Activated CD8-positive, alpha-beta memory T cell treated with anti-CD3 and anti-CD28 coated beads, Interleukin-2, amount 10 ng/mL, durations not matched to agents 7 days and 5 days (primary cell): ENCODE results near the gene NR1H2. TPM values are rescaled to one million over a fixed set of nuclear protein-coding genes. Genes with fewer than 3 reads are reported as not detected.
"Not testable (repeated sequence)": the region's sequence is repeated elsewhere in the genome, so short reads cannot be mapped to it uniquely, and the experiment has no call there.

Source experiments
- ATAC-seq: fragments of 150-1000 bp; cut with Tn5 transposase; one replicate; pipeline ENCODE4 v1.10.0; 2021; ENCODE audit warnings: moderate library complexity
- CTCF ChIA-PET: fragments of 350-600 bp; sonication (Branson Sonifier 250); formaldehyde crosslinking; loops from one replicate; lab custom pipeline; 2021; ENCODE audit warnings: antibody characterized with exemption; lab: Charles Lee
- DNase-seq: peaks from one replicate; pipeline ENCODE4 v3.0.0-alpha.2; 2020
- H3K27ac Mint-ChIP-seq: one replicate; pipeline ENCODE4 v1.8.0; 2021; ENCODE audit warnings: mild to moderate bottlenecking, mixed read lengths
- H3K27me3 Mint-ChIP-seq: one replicate; pipeline ENCODE4 v1.8.0; 2021; ENCODE audit warnings: mixed read lengths
- H3K36me3 Mint-ChIP-seq: one replicate; pipeline ENCODE4 v1.8.0; 2021; ENCODE audit warnings: mild to moderate bottlenecking, mixed read lengths
- H3K4me1 Mint-ChIP-seq: one replicate; pipeline ENCODE4 v1.8.0; 2021; ENCODE audit warnings: mixed read lengths
- H3K4me3 Mint-ChIP-seq: one replicate; pipeline ENCODE4 v1.8.0; 2021; ENCODE audit warnings: mild to moderate bottlenecking, moderate library complexity, mixed read lengths
- H3K9me3 Mint-ChIP-seq: one replicate; pipeline ENCODE4 v1.8.0; 2022; ENCODE audit warnings: low read depth, mixed read lengths
- total RNA-seq, 2 experiments: library from RNA; stranded (reverse); gene quantifications; one replicate each; pipeline ENCODE4 v1.2.3, GENCODE V29; 2021

The NR1H2 gene
- total RNA-seq, 2 experiments from 2014 or later = 62.2 to 69.8 TPM

DNA sequence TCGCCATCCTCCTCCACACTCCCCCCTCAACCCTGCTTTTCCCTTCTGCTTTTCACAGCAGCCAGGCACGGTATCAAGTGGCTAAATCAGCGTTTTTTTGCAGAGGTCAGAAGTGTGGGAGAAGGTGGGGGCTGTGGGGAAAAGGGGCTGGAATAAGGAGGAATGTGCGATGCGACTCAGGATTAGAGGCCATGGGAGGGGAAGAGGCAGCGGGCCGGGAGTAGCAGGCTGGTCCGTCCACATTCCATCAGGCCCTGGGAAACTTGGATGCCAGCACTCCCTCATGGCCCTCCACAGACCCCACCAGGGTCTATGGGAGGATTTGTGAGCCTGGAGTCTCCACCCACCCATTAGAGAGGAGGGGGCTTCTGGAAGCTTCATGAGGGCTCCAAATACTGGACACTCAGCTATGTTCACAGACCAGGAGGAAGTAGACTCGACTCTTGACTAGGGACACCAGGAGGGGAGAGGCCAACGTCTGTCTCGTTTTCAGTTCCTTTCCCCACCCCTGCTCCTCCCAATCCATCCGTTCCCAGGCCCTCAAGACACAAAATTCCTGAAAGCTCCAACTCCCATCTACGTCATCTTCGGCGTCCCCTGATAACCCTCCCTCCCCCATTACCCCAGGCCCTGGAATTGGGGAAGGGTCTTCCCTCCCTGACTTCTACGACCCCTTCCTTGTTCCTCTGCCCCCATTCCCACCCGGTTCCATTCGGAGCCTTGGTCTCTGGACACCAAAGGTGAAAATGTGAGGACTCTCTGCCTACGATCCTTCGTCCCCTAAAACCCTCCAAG, 43.8 kb upstream of the NR1H2 start:
- H3K4me1 Mint-ChIP-seq = peaks cover 62% of the 10 kb centered on the region
- CTCF ChIA-PET = interaction anchor here (1.7 to 3.2 kb wide), 2 partner anchors 25 to 42 kb away, joined by 3 to 17 read pairs; no protein-coding TSS in a partner anchor

GRCh38 chr19:50333235-50333736, 43.0 kb upstream of the NR1H2 start:
- CTCF ChIA-PET = interaction anchor here (0.9 to 3.2 kb wide), 4 partner anchors 24 to 589 kb away, joined by 3 to 17 read pairs (median 4); partner anchors contain the start of gene NR1H2
- Mint-ChIP-seq H3K36me3 (peaks cover 10% of the 10 kb centered on the region), H3K27me3 (peaks cover 35% of the 10 kb centered on the region), H3K4me1 (peaks cover 58% of the 10 kb centered on the region), H3K9me3 (no peaks in the 10 kb centered on the region), H3K4me3 (peak overlapping the region; percentile 81), H3K27ac (peak overlapping the region; percentile 90)
- ATAC-seq (peak; percentile 76), DNase-seq (peak; percentile 97)

More for the DNA sequence above, 43.8 kb upstream of the NR1H2 start:
- peaks cover 39% of the 10 kb centered on the region for H3K27me3 Mint-ChIP-seq
- no peak for DNase-seq
- peak overlapping the region; percentile 81 for H3K4me3 Mint-ChIP-seq
- no peaks in the 10 kb centered on the region for H3K9me3 Mint-ChIP-seq
- ATAC-seq = no peak
- H3K27ac Mint-ChIP-seq = peak overlapping the region; percentile 62
- peaks cover 10% of the 10 kb centered on the region for H3K36me3 Mint-ChIP-seq

GRCh38 chr19:50333737-50334617, 42.3 kb upstream of the NR1H2 start:
- Mint-ChIP-seq H3K9me3 (no peaks in the 10 kb centered on the region), H3K27me3 (peaks cover 37% of the 10 kb centered on the region), H3K36me3 (peaks cover 10% of the 10 kb centered on the region), H3K27ac (peak overlapping the region; percentile 90), H3K4me3 (peak overlapping the region; percentile 81), H3K4me1 (peaks cover 58% of the 10 kb centered on the region)
- ATAC-seq (peak; percentile 34), DNase-seq (no peak)
- CTCF ChIA-PET = interaction anchor here (0.6 to 3.2 kb wide), 8 partner anchors 10 to 588 kb away, joined by 3 to 17 read pairs (median 4); partner anchors contain the start of gene NR1H2

DNA sequence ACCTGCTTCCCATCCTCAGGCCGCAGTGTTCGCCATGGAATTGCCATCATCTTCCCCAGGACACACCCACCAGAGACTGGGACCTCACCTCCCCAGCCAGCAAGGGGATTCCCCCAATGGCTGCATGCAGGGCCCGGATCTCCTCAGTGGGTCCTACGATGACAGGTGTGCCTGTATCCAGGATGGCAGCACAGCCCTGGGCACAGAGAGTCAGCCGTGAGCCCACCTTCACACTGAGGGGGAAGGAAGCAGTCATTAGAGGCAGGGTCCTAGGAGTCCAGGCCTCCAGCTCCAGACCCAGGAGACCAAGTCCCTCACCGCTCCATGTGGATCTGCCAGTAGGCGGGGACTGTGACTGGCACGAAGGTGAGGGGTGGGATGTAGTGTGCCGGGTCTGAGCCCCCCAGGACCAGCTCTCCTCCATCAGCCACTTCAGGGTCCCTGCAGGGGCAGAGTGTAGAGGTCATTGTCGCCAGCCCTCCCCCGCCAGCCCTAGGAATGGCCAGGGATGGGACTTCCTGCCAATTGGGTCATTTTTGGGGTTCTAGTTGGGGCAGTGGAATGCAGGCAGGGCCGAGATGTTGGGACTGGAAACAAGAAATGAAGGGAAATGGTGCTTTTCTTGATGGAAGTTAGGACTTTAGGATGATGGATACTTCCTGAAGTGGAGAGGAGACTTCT, 41.4 kb upstream of the NR1H2 start:
- no peaks in the 10 kb centered on the region for H3K9me3 Mint-ChIP-seq
- DNase-seq = no peak
- no peak overlapping the region for H3K27ac Mint-ChIP-seq
- ATAC-seq = no peak
- CTCF ChIA-PET = interaction anchor here (0.5 to 3.2 kb wide), 7 partner anchors 9 to 1726 kb away, joined by 3 to 17 read pairs (median 4); partner anchors contain the start of gene NR1H2
- H3K4me1 Mint-ChIP-seq = peaks cover 52% of the 10 kb centered on the region
- H3K27me3 Mint-ChIP-seq = peaks cover 28% of the 10 kb centered on the region
- H3K36me3 Mint-ChIP-seq = peaks cover 3% of the 10 kb centered on the region
- peak overlapping the region; percentile 1 for H3K4me3 Mint-ChIP-seq

- not testable (repeated sequence) for H3K4me3 Mint-ChIP-seq, ATAC-seq, H3K9me3 Mint-ChIP-seq, H3K27ac Mint-ChIP-seq, DNase-seq, H3K36me3 Mint-ChIP-seq
- Mint-ChIP-seq H3K27me3 (peaks cover 10% of the 10 kb centered on the region), H3K4me1 (peaks cover 37% of the 10 kb centered on the region)
- CTCF ChIA-PET = interaction anchor here (1.2 kb wide), 1 partner anchor 21 kb away, joined by 5 read pairs; no protein-coding TSS in a partner anchor
Observed at GRCh38 chr19:50337031-50337430, 39.2 kb upstream of the NR1H2 start.

- Mint-ChIP-seq H3K4me1 (peaks cover 18% of the 10 kb centered on the region), H3K4me3 (no peak overlapping the region), H3K9me3 (peaks cover 3% of the 10 kb centered on the region), H3K27me3 (peaks cover 2% of the 10 kb centered on the region), H3K27ac (no peak overlapping the region), H3K36me3 (peaks cover 14% of the 10 kb centered on the region)
- DNase-seq (no peak), ATAC-seq (no peak)
- CTCF ChIA-PET = interaction anchor here (1.5 kb wide), 1 partner anchor 17 kb away, joined by 6 read pairs; no protein-coding TSS in a partner anchor
Observed at GRCh38 chr19:50340331-50340730, 35.9 kb upstream of the NR1H2 start.

GRCh38 chr19:50341091-50341564, 35.1 kb upstream of the NR1H2 start:
- Mint-ChIP-seq H3K27me3 (peaks cover 2% of the 10 kb centered on the region), H3K9me3 (peaks cover 3% of the 10 kb centered on the region), H3K4me3 (no peak overlapping the region), H3K27ac (no peak overlapping the region), H3K36me3 (peaks cover 16% of the 10 kb centered on the region), H3K4me1 (peaks cover 14% of the 10 kb centered on the region)
- ATAC-seq (peak; percentile 23), DNase-seq (no peak)
- CTCF ChIA-PET = interaction anchor here (1.5 kb wide), 1 partner anchor 16 kb away, joined by 6 read pairs; no protein-coding TSS in a partner anchor

- no peak overlapping the region for H3K4me3 Mint-ChIP-seq
- no peaks in the 10 kb centered on the region for H3K27me3 Mint-ChIP-seq
- peaks cover 30% of the 10 kb centered on the region for H3K4me1 Mint-ChIP-seq
- H3K27ac Mint-ChIP-seq = peak overlapping the region; percentile 46
- CTCF ChIA-PET = interaction anchor here (1.0 to 3.7 kb wide), 3 partner anchors 10 to 13 kb away, joined by 3 to 22 read pairs (median 9); no protein-coding TSS in a partner anchor
- no peak for ATAC-seq
- peaks cover 5% of the 10 kb centered on the region for H3K9me3 Mint-ChIP-seq
- peaks cover 23% of the 10 kb centered on the region for H3K36me3 Mint-ChIP-seq
- DNase-seq = no peak
Observed at GRCh38 chr19:50344661-50345318, 31.5 kb upstream of the NR1H2 start.

- H3K27ac Mint-ChIP-seq = peak overlapping the region; percentile 81
- H3K9me3 Mint-ChIP-seq, H3K27me3 Mint-ChIP-seq, DNase-seq: not testable (repeated sequence)
- CTCF ChIA-PET = interaction anchor here (1.0 to 3.7 kb wide), 3 partner anchors 10 to 575 kb away, joined by 3 to 22 read pairs (median 3); partner anchors contain the start of gene KCNC3
- ATAC-seq = peak; percentile 68
- H3K36me3 Mint-ChIP-seq = peaks cover 21% of the 10 kb centered on the region
- peaks cover 27% of the 10 kb centered on the region for H3K4me1 Mint-ChIP-seq
- peak overlapping the region; percentile 64 for H3K4me3 Mint-ChIP-seq
Observed at GRCh38 chr19:50347089-50347581, 29.1 kb upstream of the NR1H2 start.

DNA sequence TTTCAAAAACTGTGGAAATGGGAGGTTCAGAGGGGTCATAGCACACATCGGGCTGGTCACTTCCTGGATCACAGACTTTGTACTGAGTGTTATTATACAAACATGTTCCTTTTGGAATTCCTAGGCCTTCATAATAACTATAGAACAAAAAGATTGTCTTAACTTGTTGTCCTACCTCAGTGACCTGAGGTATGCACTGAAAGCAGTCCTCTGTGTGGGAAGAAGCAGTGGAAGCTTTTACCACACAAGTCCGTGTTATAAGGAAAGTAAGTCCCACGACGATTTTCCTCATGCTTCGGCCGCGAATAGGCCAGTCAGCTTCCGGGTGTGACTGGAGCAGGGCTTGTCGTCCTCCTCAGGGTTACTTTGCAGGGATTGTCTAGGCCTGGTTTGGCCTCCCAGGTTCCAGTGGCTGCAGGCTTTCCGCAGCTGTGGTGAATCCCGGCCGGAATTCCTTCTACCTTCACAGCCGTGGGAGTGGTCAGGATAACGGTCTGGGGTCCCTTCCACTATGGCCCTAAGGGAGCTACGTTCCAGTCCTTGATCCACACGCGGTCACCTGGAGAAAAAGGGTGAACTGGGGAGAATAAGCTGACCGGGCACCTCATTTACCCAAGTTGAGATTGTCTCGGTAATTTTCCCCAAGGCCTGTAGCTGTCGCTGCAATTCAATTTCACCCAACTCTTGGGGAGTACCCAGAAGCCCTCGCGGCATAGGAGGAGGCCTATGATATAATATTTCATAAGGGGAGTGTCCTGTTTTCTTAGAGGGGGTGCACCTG, 26.8 kb upstream of the NR1H2 start:
- no peaks in the 10 kb centered on the region for H3K27me3 Mint-ChIP-seq
- no peak for ATAC-seq
- H3K27ac Mint-ChIP-seq = no peak overlapping the region
- H3K9me3 Mint-ChIP-seq = peaks cover 5% of the 10 kb centered on the region
- DNase-seq = no peak
- H3K4me3 Mint-ChIP-seq = no peak overlapping the region
- H3K4me1 Mint-ChIP-seq = peaks cover 23% of the 10 kb centered on the region
- CTCF ChIA-PET = interaction anchor here (1.1 to 1.5 kb wide), 2 partner anchors 21 to 113 kb away, joined by 3 read pairs; partner anchors contain the start of gene KCNC3
- H3K36me3 Mint-ChIP-seq = peaks cover 14% of the 10 kb centered on the region

- no peak overlapping the region for H3K27ac Mint-ChIP-seq
- no peaks in the 10 kb centered on the region for H3K27me3 Mint-ChIP-seq
- DNase-seq = no peak
- peaks cover 8% of the 10 kb centered on the region for H3K4me1 Mint-ChIP-seq
- CTCF ChIA-PET = interaction anchor here (1.9 kb wide), 1 partner anchor 204 kb away, joined by 5 read pairs; no protein-coding TSS in a partner anchor
- peaks cover 2% of the 10 kb centered on the region for H3K36me3 Mint-ChIP-seq
- no peak for ATAC-seq
- H3K4me3 Mint-ChIP-seq = no peak overlapping the region
- H3K9me3 Mint-ChIP-seq = no peaks in the 10 kb centered on the region
Observed at GRCh38 chr19:50352242-50352641, 24.0 kb upstream of the NR1H2 start.
